ENCODE data around the gene TECPR2.

DNA sequence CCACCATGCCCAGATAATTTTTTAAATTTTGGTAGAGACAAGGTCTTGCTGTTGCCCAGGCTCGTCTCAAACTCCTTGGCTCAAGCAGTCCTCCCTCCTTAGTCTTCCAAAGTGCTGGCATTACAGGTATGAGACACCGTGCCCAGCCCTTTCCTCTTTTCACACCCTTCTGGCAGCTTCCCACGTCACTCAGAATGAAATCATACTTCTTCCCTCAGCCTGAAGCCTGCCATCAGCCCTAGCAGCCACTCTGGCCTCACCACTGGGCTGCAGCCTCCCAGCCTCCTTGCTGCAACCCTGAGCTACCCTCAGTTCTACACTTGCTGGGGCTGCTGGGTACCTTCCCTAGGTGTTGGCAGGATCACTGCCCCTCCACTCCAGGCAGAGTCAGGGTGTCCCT is 128.6 kb downstream of the TECPR2 start:
- TF ChIP-seq, protein P1, sequence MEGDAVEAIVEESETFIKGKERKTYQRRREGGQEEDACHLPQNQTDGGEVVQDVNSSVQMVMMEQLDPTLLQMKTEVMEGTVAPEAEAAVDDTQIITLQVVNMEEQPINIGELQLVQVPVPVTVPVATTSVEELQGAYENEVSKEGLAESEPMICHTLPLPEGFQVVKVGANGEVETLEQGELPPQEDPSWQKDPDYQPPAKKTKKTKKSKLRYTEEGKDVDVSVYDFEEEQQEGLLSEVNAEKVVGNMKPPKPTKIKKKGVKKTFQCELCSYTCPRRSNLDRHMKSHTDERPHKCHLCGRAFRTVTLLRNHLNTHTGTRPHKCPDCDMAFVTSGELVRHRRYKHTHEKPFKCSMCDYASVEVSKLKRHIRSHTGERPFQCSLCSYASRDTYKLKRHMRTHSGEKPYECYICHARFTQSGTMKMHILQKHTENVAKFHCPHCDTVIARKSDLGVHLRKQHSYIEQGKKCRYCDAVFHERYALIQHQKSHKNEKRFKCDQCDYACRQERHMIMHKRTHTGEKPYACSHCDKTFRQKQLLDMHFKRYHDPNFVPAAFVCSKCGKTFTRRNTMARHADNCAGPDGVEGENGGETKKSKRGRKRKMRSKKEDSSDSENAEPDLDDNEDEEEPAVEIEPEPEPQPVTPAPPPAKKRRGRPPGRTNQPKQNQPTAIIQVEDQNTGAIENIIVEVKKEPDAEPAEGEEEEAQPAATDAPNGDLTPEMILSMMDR (IDR thresholded peaks at IDR 0.05; ENCODE audit: insufficient read depth, low read depth, low read length) = no peak
- no peak for TF ChIP-seq EZH2 (IDR thresholded peaks at IDR 0.05; ENCODE audit: insufficient read depth, low read length)

Data from astrocyte (in vitro differentiated cells and primary cell).